ENCODE results near the gene PCK1.

GRCh38 chr20:57552471-57552870, 8.4 kb upstream of the PCK1 start:
- TF ChIP-seq CTCF (CRISPR knock-in tag; IDR thresholded peaks at IDR 0.05) (no peak), POLR2AphosphoS5 (IDR thresholded peaks at IDR 0.05; ENCODE audit: low read depth, low read length) (no peak)
